AG04450 (cell line): Measurements from ENCODE around the gene SMARCD1. TPM values are rescaled to one million over a fixed set of nuclear protein-coding genes. Genes with fewer than 3 reads are reported as not detected.

Experiments
- CTCF ChIA-PET: fragments of 300-600, 350-600 bp; formaldehyde crosslinking; extraction: SDS; loops from one replicate; lab custom pipeline; 2022; ENCODE audit warnings: antibody characterized with exemption, inconsistent platforms; lab: Charles Lee
- POLR2A ChIA-PET: fragments of 350-600 bp; formaldehyde crosslinking; extraction: SDS; loops from one replicate; lab custom pipeline; 2021; ENCODE audit warnings: antibody characterized with exemption, inconsistent platforms; lab: Yijun Ruan, JAX
- DNase-seq: peaks from one replicate; pipeline ENCODE4 v3.0.0-alpha.2; 2011; ENCODE audit warnings: low read depth, low spot score
- H3K27ac ChIP-seq: one replicate; pipeline ENCODE4 v1.5.1; 2012; ENCODE audit warnings: low read depth, low read length, control low read depth
- H3K27me3 ChIP-seq: one replicate; pipeline ENCODE4 v1.6.0; 2012; ENCODE audit warnings: low read length; ENCODE audit not compliant: control insufficient read depth, insufficient read depth
- H3K4me3 ChIP-seq: 2 replicates; pipeline ENCODE4 v1.5.1; 2011; ENCODE audit warnings: mild to moderate bottlenecking, low read depth, low read length, control low read depth
- H3K9me3 ChIP-seq: 2 replicates; pipeline ENCODE4 v1.5.1; 2012; ENCODE audit warnings: low read length; ENCODE audit not compliant: control insufficient read depth, insufficient read depth
- CTCF ChIP-seq: IDR thresholded peaks from 2 replicates; pipeline ENCODE4 v1.5.1; 2011; ENCODE audit warnings: low read depth, low read length, control low read depth, inconsistent platforms
- polyA plus RNA-seq: library from polyadenylated mRNA; depleted of rRNA; stranded (reverse); fragments of >200 nt; gene quantifications from 2 replicates; pipeline ENCODE4 v1.2.3, GENCODE V29; 2011

SMARCD1 gene
- polyA plus RNA-seq, 1 experiment: 57.2 TPM

- Histone ChIP-seq H3K4me3 (no peak overlapping the region), H3K27me3 (no peaks in the 10 kb centered on the region), H3K9me3 (no peaks in the 10 kb centered on the region), H3K27ac (no peak overlapping the region)
- ChIA-PET POLR2A (no interaction called here), CTCF (interaction anchor here (3.9 to 4.8 kb wide), 2 partner anchors 8 to 14 kb away, joined by 32 to 37 read pairs; no protein-coding TSS in a partner anchor)
- no peak for DNase-seq
- TF ChIP-seq CTCF: no peak
Observed at GRCh38 chr12:50041062-50041860, 43.9 kb upstream of the SMARCD1 start.

- Histone ChIP-seq H3K4me3 (no peak overlapping the region), H3K27me3 (peaks cover under 1% of the 10 kb centered on the region), H3K27ac (no peak overlapping the region), H3K9me3 (no peaks in the 10 kb centered on the region)
- CTCF ChIA-PET: interaction anchor here (1.0 kb wide), 1 partner anchor 13 kb away, joined by 3 read pairs; no protein-coding TSS in a partner anchor
- no peak for DNase-seq
- TF ChIP-seq CTCF: no peak
- POLR2A ChIA-PET: interaction anchor here (0.8 kb wide), 1 partner anchor 24 kb away, joined by 3 read pairs; no protein-coding TSS in a partner anchor
Observed at GRCh38 chr12:50041962-50042361, 43.2 kb upstream of the SMARCD1 start.

- H3K4me3 ChIP-seq: no peak overlapping the region
- DNase-seq: no peak
- peaks cover 7% of the 10 kb centered on the region for H3K27me3 ChIP-seq
- TF ChIP-seq CTCF: no peak
- no peaks in the 10 kb centered on the region for H3K9me3 ChIP-seq
- H3K27ac ChIP-seq: no peak overlapping the region
- ChIA-PET CTCF (interaction anchor here (1.0 kb wide), 1 partner anchor 12 kb away, joined by 3 read pairs; no protein-coding TSS in a partner anchor), POLR2A (interaction anchor here (0.8 kb wide), 1 partner anchor 24 kb away, joined by 3 read pairs; no protein-coding TSS in a partner anchor)
Observed at GRCh38 chr12:50042693-50043092, 42.4 kb upstream of the SMARCD1 start.

- POLR2A ChIA-PET: no interaction called here
- Histone ChIP-seq H3K27me3 (peaks cover 12% of the 10 kb centered on the region), H3K9me3 (no peaks in the 10 kb centered on the region), H3K4me3 (no peak overlapping the region), H3K27ac (no peak overlapping the region)
- no peak for DNase-seq
- TF ChIP-seq CTCF: no peak
- CTCF ChIA-PET: no interaction called here
Observed at GRCh38 chr12:50043308-50043707, 41.8 kb upstream of the SMARCD1 start.

DNA sequence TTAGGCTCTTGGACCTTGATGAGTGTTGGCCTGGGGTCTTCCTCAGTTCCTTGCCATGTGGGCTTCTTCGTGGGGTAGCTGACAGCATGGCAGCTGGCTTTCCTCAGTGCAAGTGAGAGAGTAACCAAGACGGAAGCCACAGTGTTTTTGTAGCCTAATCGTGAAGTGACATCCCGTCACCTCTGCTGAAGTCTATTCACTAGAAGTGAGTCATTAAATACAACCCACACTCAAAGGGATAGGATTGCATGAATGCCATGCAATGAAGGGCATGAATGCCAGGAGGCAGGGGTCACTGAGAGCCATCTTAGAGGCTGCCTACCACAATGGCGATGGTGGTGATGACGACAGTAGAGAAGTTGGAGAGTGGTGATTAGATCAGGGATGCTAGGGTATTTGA lies 41.3 kb upstream of the SMARCD1 start:
- ChIA-PET POLR2A (no interaction called here), CTCF (interaction anchor here (1.0 kb wide), 1 partner anchor 188 kb away, joined by 4 read pairs; no protein-coding TSS in a partner anchor)
- Histone ChIP-seq H3K4me3 (no peak overlapping the region), H3K9me3 (no peaks in the 10 kb centered on the region), H3K27me3 (peaks cover 12% of the 10 kb centered on the region), H3K27ac (no peak overlapping the region)
- no peak for TF ChIP-seq CTCF
- DNase-seq: no peak
